HG02884 (cell line): Measurements from ENCODE around the gene SMAD6.

ENCODE experiments used
- ATAC-seq: cut with Tn5 transposase; IDR thresholded peaks from one replicate; pipeline ENCODE4 v1.9.1; 2021; ENCODE audit warnings: mild to moderate bottlenecking, moderate library complexity; ENCODE audit not compliant: unreplicated experiment

SMAD6 gene

DNA sequence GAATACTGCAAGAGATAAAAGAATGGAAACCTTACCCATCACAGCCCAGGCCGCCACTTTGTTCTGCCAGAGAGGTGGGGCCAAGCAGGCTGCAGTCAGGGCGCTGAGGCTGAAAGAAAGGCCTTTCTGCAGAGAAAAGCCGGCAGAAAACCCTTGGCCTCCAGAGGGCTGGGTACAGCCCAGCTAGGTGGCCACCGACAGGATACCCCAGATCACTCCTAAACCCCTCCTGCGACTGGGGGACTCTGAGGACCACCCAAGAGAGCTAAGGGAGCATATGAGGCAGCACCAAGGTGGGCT lies 69.3 kb downstream of the SMAD6 start:
- ATAC-seq: no peak

DNA sequence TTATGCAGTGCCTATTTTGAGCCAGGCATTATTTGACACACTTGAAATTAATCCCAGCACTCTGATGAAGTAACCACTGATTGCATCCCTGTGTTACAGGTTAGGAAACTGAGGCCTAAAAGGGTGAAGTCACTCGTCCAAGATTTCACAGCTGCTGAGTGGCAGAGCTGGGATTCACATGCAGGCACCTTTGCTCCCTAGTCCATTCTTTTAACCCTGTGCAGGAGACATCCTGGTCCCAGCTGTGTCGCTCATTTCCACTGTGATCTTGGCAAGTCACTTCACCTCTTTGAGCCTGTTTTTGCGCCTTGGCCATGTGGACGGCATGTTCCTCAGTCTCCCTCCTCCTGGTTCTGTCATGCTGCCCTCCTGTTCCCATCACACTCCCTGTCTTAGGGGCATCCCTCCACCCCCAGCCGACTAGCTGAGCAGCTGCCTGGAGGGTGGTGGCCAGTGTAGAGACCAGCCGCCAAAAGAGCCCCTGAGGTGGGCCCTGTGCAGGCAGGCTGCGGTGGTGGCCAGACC lies 70.6 kb downstream of the SMAD6 start:
- no peak for ATAC-seq

- ATAC-seq: no peak
Observed at GRCh38 chr15:66773129-66773873, 71.3 kb downstream of the SMAD6 start.

DNA sequence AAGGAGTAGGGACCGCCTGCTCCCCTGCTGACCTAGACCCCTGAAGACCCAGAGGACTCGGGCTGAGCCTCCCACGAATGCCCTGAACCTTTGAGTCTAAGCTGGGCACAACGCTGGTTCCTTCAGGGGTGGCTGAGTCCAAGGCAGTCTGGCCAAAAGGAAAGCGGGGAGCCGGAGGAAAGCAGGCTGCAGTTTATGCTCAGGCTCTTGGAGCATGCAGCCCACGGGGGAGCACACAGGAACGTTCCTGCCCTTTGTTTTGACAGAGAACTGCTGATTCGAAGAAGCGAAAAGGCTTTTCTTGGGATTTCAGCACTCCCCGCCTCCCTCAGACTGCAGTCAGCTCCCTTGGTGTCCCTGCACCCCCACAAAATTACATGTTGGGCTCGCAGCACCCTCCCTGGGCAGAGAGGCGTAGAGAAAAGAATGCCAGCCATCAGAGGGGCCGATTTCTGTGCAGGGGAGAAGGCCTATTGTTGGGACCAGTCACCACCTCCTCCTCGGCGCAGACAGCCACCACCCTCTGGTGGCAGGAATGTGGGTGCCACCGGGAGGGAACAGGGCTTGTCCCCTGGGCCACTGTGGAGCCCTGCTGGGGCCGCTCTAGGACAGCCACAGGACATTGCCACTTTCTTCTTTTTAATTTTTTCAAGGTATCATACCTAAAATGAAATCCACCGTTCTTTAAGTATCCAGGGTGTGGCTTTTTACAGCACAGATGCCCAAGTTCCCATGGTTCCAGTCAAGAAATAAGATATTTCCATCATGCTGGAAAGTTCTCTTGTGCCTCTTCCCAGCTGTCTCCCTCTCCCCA lies 72.2 kb downstream of the SMAD6 start:
- ATAC-seq: no peak

GRCh38 chr15:66775127-66776105 lies 73.4 kb downstream of the SMAD6 start:
- no peak for ATAC-seq

- no peak for ATAC-seq
Observed at GRCh38 chr15:66777054-66777453, 75.0 kb downstream of the SMAD6 start.

DNA sequence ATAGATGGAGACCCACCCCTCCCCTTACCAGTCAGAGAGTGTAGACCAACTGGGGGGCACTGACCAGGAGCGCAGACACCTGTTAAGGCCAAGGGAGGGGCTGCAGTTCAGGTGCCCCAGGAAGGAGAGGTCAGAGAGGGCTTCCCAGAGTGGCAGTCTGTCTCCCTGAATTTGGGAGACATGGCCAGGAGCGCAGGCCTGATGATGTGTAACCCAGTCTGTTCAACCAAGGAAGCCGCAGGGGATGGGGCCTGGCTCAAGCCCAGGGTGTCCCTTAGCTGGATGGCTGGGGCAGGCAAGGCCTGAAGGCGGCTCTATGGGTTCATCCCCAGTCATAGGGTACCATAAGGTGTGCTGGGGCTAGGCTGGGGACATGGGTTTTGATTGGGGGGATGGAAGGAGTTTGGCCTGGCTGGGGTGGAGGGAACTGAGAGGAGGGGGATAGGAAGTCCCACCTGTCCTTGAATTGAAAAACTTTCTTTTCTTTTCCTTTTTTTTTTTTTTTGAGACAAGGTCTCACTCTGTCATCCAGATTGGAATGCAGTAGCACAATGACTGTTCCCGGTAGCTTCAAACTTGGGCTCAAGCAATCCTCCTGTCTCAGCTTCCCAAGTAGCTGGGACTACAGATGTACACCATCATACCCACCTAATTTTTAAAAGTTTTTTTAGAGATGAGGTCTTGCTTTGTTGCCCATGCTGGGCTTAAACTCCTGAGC lies 75.7 kb downstream of the SMAD6 start:
- no peak for ATAC-seq

DNA sequence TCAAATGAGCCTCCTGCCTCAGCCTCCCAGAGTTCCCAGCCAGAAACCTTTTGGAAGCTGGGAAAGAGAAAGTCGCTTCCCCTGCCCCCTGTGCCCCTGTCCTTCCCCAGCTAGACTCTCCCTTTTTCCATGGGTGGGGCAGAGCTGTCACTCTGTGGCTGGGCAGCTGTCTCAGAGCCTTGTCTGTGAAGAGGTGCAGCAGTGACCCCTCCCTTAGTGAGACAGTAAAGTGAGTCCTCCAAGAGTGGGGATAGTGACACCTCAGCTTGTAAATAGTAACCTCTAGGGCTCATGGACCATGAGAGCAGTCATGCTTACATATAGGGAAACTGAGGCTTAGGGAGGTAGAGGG lies 76.3 kb downstream of the SMAD6 start:
- no peak for ATAC-seq

GRCh38 chr15:66778716-66779115 lies 76.7 kb downstream of the SMAD6 start:
- no peak for ATAC-seq

DNA sequence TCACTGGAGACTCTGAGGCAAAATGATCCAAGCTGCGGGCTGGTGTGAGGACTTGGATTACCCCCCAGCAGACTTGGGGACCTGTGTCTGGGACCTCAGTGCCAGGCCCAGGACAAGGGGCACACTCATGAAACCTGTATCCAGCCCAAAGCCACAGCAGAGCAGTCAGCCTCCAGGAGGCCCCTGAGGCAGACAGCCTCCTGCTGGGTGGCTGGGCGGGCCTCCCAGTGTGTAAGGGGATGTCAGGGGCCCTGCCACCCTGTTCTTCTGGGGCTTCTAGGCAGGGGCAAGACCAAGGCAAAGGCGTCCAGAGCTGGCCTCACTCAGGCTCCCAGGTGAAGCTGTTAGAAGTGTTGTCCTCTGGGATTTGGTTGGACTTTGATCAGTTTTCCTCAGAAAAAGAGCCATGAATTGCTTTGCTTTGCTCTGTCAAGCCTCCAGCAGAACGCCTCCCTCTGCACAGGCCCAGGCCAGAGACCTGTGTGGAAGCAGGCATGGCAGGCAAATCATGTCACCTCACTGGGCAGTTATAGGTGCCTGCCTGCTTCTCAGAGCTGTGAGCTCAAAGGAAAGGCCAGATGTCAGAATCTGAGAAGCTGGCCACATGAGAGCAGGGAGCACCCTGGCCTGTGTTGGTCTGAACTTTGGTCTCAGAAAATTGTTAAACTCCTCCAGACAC lies 77.4 kb downstream of the SMAD6 start:
- no peak for ATAC-seq

GRCh38 chr15:66780172-66780972 lies 78.3 kb downstream of the SMAD6 start:
- ATAC-seq: no peak

- ATAC-seq: no peak
Observed at GRCh38 chr15:66780973-66781718, 79.1 kb downstream of the SMAD6 start.

DNA sequence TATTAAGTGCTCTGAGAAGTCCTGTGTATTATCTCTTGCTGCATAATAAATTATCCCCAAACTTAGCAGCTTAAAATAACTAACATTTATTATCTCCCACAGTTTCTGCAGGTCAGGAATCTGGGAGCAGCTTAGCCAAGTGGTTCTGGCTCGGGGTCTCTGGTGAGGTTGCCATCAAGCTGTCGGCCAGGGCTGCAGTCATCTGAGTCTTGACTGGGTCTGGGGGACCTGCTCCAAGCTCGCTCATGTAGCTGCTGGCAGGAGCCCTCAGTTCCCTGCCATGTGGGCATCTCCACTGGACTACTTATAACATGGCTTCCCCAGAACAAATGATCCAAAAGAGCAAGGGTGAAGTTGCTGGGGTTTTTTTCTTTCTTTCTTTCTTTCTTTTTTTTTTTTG lies 80.7 kb downstream of the SMAD6 start:
- no peak for ATAC-seq

DNA sequence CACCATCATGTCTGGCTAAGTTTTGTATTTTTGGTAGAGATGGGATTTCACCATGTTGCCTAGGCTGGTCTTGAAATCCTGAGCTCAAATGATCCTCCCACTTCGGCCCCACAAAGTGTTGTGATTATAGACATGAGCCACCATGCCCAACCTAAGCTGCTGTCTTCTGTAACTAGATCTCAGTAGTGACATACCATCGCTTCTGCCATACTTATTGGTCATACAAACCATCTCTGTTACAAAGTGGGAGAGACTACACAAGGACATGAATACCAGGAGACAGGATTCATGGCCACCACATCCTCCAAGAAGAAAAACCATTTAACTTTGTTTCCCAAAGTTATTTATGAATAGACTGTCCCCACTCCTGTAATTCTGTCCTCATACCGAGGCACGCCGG lies 81.3 kb downstream of the SMAD6 start:
- ATAC-seq: no peak

DNA sequence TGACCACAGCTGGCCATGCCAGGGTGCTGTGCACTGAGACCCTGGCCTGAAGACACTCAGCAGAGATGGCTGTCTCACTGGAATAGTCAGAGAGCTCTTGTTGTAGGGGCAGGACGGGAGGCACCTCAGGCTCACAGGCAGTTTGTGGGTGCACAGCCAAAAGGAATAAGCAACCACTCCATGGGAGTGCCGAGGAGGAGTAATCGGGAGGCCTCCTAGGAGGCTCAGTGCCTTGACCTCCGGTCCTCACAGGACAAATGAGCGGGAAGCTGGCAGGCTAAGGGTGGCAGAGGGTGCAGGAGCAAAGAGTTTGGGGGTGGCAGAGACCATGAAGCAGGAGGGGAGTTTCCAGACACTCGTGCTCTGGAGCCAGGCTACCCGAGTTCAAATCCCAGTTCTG lies 81.7 kb downstream of the SMAD6 start:
- no peak for ATAC-seq

GRCh38 chr15:66784174-66784573 lies 82.1 kb downstream of the SMAD6 start:
- ATAC-seq: no peak

DNA sequence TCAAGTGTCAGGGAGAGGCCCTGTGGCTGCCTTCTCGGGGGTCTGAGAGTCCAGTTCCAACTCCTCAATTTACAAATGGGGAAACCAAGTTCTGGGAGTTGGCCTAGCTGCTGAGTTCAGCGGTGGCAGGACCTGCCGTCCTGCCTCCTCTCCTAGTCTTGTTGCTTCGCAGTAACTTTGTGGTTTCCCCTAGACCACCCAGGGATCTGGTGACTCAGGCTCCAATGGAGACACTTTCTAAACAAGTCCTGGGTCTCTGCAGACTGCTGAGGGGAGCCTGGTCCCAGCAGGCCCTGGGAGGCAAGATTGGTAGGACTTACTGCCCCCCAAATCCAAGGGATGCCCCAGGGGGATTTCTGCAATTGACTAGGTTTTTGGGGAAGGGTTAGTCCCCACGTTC lies 83.6 kb downstream of the SMAD6 start:
- ATAC-seq: no peak

GRCh38 chr15:66786222-66786621 lies 84.2 kb downstream of the SMAD6 start:
- ATAC-seq: no peak
